HUES48 (cell line): ENCODE measurements around the gene CACNB3.
A peak's percentile ranks its signal among the peaks of the same experiment; 100 is the strongest.

Experiments used
- H3K27ac ChIP-seq: one replicate; pipeline ENCODE4 v1.7.0; 2013; ENCODE audit warnings: low read depth, low read length, inconsistent platforms
- H3K27me3 ChIP-seq: 2 replicates; pipeline ENCODE4 v1.6.1; 2013; ENCODE audit warnings: mild to moderate bottlenecking, low read length; ENCODE audit not compliant: control insufficient read depth, insufficient read depth
- H3K36me3 ChIP-seq: 2 replicates; pipeline ENCODE4 v1.6.1; 2013; ENCODE audit warnings: low read length; ENCODE audit not compliant: control insufficient read depth, insufficient read depth
- H3K4me1 ChIP-seq: 2 replicates; pipeline ENCODE4 v1.6.1; 2013; ENCODE audit warnings: mild to moderate bottlenecking, low read length; ENCODE audit not compliant: control insufficient read depth, insufficient read depth
- H3K4me3 ChIP-seq: 2 replicates; pipeline ENCODE4 v1.5.1; 2013; ENCODE audit warnings: mild to moderate bottlenecking, low read depth, low read length
- H3K9ac ChIP-seq: 2 replicates; pipeline ENCODE4 v1.6.1; 2013; ENCODE audit warnings: mild to moderate bottlenecking, low read depth, low read length, moderate library complexity
- H3K9me3 ChIP-seq: 2 replicates; pipeline ENCODE4 v1.6.1; 2013; ENCODE audit warnings: low read length; ENCODE audit not compliant: control insufficient read depth, insufficient read depth

CACNB3 gene

DNA sequence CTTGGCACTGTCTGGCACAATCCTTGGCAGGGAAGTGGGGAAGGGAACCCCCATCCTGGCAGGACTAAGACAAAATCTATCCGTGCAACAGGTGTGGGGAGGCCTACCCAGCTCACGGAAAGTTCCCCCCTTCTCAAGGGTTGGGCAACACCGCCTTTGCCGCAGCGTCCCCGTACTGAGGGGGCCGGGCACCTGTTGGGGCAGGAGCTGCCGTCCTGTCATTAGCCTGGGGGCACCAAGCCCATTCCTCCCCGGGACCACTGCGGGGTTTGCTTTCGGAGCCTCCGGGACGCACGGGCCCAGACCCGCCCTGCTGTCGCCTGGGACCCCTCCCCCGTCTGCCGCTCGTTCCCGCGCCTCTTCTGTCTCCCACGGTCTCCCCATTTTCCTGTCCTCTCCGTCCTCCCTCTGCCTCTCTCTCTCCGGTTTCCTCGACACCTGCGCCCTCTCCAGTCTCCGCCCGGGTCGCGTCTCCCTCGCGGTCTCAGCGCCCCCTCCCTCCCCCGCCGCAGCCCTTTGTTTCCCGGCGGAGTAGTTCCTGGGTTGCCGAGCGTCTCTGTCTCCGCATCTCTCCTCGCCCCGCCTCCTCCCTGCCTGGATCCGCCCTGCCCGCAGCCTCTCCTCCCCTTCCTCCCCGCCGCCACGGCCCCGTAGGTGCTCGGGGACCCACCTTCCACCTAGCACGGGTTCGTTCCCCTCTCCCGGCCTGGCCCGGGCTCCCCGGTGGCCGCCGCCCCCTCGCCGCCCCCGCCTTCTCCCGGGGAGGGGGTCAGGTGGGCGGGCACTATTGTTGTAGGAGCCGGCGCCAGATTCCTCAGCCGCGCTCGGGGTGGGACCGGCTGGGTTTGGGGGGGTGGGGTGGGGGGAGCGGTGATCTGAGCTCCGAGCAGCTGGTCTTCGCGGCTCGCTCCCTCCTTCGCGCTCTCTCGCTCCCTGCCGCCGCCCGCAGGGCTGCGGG, at the start of gene CACNB3:
CACNB3 (plus strand) TSS at position 624 of the 958 bp plus-strand sequence. CDS start 434 bp downstream, outside the sequence.
- no peaks in the 10 kb centered on the region for H3K9me3 ChIP-seq
- H3K36me3 ChIP-seq = no peaks in the 10 kb centered on the region
- peak within 1 kb of the TSS; percentile 67 for H3K4me3 ChIP-seq
- no peak within 1 kb of the TSS for H3K9ac ChIP-seq
- peaks cover 38% of the 10 kb centered on the region for H3K27me3 ChIP-seq
- peaks cover 13% of the 10 kb centered on the region for H3K4me1 ChIP-seq
- H3K27ac ChIP-seq = peak within 1 kb of the TSS; percentile 56

DNA sequence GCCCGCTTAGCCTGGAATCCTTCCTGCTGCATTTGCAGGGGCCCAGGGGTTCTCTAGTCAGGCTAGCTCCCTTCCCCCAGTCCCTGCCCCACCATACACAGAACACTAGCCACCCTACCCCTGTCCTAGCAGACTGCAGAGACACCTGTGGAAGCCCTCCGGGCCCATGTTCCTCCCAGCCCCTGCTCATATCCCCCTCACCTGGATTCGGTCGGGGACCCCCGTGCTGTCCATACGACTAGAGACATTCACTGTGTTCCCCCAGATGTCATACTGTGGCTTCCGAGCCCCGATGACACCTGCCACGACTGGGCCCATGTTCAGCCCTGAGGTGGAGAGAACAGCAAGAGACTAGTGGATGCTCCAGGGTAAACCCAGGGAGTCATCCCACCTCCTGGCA, 49.6 kb upstream of the CACNB3 start:
- Histone ChIP-seq H3K27ac (peak overlapping the region; percentile 69), H3K27me3 (no peaks in the 10 kb centered on the region), H3K9ac (no peak overlapping the region), H3K4me3 (no peak overlapping the region), H3K9me3 (no peaks in the 10 kb centered on the region), H3K36me3 (peaks cover 51% of the 10 kb centered on the region), H3K4me1 (peaks cover 14% of the 10 kb centered on the region; the same call in 1 of the 2 replicates)

GRCh38 chr12:48770756-48771155, 47.5 kb upstream of the CACNB3 start:
- Histone ChIP-seq H3K4me3 (no peak overlapping the region), H3K4me1 (peaks cover 14% of the 10 kb centered on the region; the same call in 1 of the 2 replicates), H3K27ac (no peak overlapping the region), H3K9me3 (no peaks in the 10 kb centered on the region), H3K9ac (no peak overlapping the region), H3K36me3 (peaks cover 66% of the 10 kb centered on the region), H3K27me3 (no peaks in the 10 kb centered on the region)

DNA sequence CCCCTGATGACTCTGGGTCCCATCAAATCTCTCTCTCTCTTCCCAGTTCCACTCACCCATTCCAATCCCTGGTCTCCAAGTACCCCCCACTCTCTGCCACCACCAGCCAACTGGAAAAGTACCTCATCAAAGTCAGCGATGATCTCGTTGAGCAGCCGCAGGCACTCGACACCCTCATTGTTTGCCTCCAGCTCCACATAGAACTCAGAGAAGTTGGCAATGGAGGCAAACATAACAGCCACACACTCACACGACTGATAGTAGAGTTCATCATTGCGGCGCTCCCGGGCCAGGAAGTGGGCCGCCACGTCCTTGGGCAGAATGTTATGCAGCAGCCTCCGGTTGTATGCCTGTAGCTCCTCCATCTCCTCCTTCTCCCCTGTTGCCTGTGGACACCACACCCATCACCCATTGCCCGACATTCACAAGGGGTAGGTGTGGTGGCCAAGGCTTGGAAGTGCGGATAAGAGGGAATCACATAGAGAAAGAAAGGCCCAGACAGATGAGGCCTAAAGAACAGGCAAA, 46.6 kb upstream of the CACNB3 start:
- Histone ChIP-seq H3K4me1 (peaks cover 14% of the 10 kb centered on the region; the same call in 1 of the 2 replicates), H3K4me3 (no peak overlapping the region), H3K9me3 (no peaks in the 10 kb centered on the region), H3K9ac (no peak overlapping the region), H3K27ac (no peak overlapping the region), H3K27me3 (no peaks in the 10 kb centered on the region), H3K36me3 (peaks cover 61% of the 10 kb centered on the region)

GRCh38 chr12:48773686-48774085, 44.6 kb upstream of the CACNB3 start:
- H3K27ac ChIP-seq = no peak overlapping the region
- peaks cover 20% of the 10 kb centered on the region for H3K4me1 ChIP-seq
- peaks cover 59% of the 10 kb centered on the region for H3K36me3 ChIP-seq
- no peaks in the 10 kb centered on the region for H3K9me3 ChIP-seq
- no peak overlapping the region for H3K4me3 ChIP-seq
- no peak overlapping the region for H3K9ac ChIP-seq
- no peaks in the 10 kb centered on the region for H3K27me3 ChIP-seq

- Histone ChIP-seq H3K36me3 (peaks cover 55% of the 10 kb centered on the region), H3K27me3 (no peaks in the 10 kb centered on the region)
Measured at GRCh38 chr12:48774516-48774915, 43.8 kb upstream of the CACNB3 start.

GRCh38 chr12:48775299-48775698, 43.0 kb upstream of the CACNB3 start:
- no peak overlapping the region for H3K27ac ChIP-seq
- no peaks in the 10 kb centered on the region for H3K27me3 ChIP-seq
- peaks cover 15% of the 10 kb centered on the region for H3K4me1 ChIP-seq
- H3K9ac ChIP-seq = no peak overlapping the region
- peaks cover 55% of the 10 kb centered on the region for H3K36me3 ChIP-seq
- no peak overlapping the region for H3K4me3 ChIP-seq
- no peaks in the 10 kb centered on the region for H3K9me3 ChIP-seq

More at GRCh38 chr12:48774516-48774915, 43.8 kb upstream of the CACNB3 start:
- Histone ChIP-seq H3K9ac (no peak overlapping the region), H3K9me3 (no peaks in the 10 kb centered on the region), H3K27ac (no peak overlapping the region), H3K4me1 (peaks cover 15% of the 10 kb centered on the region), H3K4me3 (no peak overlapping the region)

DNA sequence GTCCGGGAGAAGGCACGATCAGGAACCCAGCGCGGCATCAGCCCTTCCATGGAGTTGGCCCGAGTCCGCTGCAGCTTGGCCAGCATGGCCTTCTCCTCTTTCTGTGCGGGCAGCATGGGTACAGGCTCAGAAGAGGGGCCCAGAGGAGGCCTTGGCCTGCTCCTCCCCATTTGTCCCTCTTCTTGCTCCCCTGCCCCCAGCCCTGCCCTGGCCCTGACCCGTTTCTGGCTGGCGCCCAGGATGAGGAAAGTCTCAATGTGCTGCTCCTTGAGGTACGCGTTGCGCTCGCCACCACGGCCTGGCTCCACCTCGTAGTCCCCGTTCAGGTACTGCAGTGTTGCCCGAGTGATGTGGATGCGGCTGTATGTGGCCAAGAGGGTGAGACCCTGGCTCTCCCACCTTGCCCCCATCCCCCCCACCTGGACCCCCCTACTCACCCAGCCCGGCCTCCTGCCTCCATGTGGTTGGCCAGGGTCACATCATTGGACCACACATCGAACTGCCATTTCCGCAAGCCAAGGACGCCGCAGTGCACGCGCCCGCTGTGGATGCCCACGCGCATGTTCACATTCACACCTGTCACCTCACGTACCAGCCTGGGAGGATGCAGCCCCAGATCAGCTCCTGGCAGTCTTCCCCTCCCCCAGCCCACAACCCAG, 42.2 kb upstream of the CACNB3 start:
- no peak overlapping the region for H3K9ac ChIP-seq
- H3K27me3 ChIP-seq = no peaks in the 10 kb centered on the region
- H3K9me3 ChIP-seq = no peaks in the 10 kb centered on the region
- H3K36me3 ChIP-seq = peaks cover 47% of the 10 kb centered on the region
- H3K4me1 ChIP-seq = peaks cover 15% of the 10 kb centered on the region
- no peak overlapping the region for H3K27ac ChIP-seq
- H3K4me3 ChIP-seq = no peak overlapping the region

- Histone ChIP-seq H3K4me3 (no peak overlapping the region), H3K9me3 (no peaks in the 10 kb centered on the region), H3K9ac (no peak overlapping the region), H3K27ac (no peak overlapping the region), H3K4me1 (peaks cover 15% of the 10 kb centered on the region), H3K36me3 (peaks cover 39% of the 10 kb centered on the region), H3K27me3 (no peaks in the 10 kb centered on the region)
Measured at GRCh38 chr12:48776956-48777355, 41.3 kb upstream of the CACNB3 start.

GRCh38 chr12:48777501-48778400, 40.5 kb upstream of the CACNB3 start:
- H3K4me1 ChIP-seq = peaks cover 15% of the 10 kb centered on the region
- no peak overlapping the region for H3K4me3 ChIP-seq
- H3K9ac ChIP-seq = no peak overlapping the region
- no peaks in the 10 kb centered on the region for H3K9me3 ChIP-seq
- H3K27me3 ChIP-seq = no peaks in the 10 kb centered on the region
- H3K27ac ChIP-seq = no peak overlapping the region
- peaks cover 31% of the 10 kb centered on the region for H3K36me3 ChIP-seq
